ENCODE data around the gene KRTAP10-5. TPM values are rescaled to one million over a fixed set of nuclear protein-coding genes. Genes with fewer than 3 reads are reported as not detected.

Gene KRTAP10-5
- total and polyA plus RNA-seq, 5 experiments from 2014 or later, result not detected

Other genes with a start within 250 kb of the KRTAP10-5 start
- 10 to 100 TPM; 59.0 to 60.2 TPM for gene CFAP410, start 241.2 kb downstream of the KRTAP10-5 start, total RNA-seq
- gene CFAP410, start 241.2 kb downstream of the KRTAP10-5 start, polyA plus RNA-seq, result 10 to 100 TPM; 23.2 to 40.6 (median 29.1) TPM
- under 1 TPM; 0.31 to 0.58 TPM for gene TRPM2, start 227.0 kb downstream of the KRTAP10-5 start, total RNA-seq
- 1 to 10 TPM in 1 of 3 donors, under 1 TPM in 2; 0.20 to 1.2 (median 0.37) TPM for gene TRPM2, start 227.0 kb downstream of the KRTAP10-5 start, polyA plus RNA-seq
- under 1 TPM; 0.88 to 0.91 TPM for gene LRRC3, start 125.1 kb downstream of the KRTAP10-5 start, total RNA-seq
- gene LRRC3, start 125.1 kb downstream of the KRTAP10-5 start, polyA plus RNA-seq, result under 1 TPM; 0.06 to 0.32 (median 0.08) TPM
- not detected for gene KRTAP10-1, start 40.4 kb downstream of the KRTAP10-5 start, total RNA-seq
- gene KRTAP10-1, start 40.4 kb downstream of the KRTAP10-5 start, polyA plus RNA-seq, result not detected
- gene KRTAP10-2, start 29.1 kb downstream of the KRTAP10-5 start, total RNA-seq, result not detected
- gene KRTAP10-2, start 29.1 kb downstream of the KRTAP10-5 start, polyA plus RNA-seq, result not detected
- not detected for gene KRTAP10-3, start 21.8 kb downstream of the KRTAP10-5 start, total RNA-seq
- gene KRTAP10-3, start 21.8 kb downstream of the KRTAP10-5 start, polyA plus RNA-seq, result not detected
- not detected for gene KRTAP10-4, start 6.9 kb downstream of the KRTAP10-5 start, total RNA-seq
- not detected for gene KRTAP10-4, start 6.9 kb downstream of the KRTAP10-5 start, polyA plus RNA-seq
- gene KRTAP10-6, start 11.9 kb upstream of the KRTAP10-5 start, total RNA-seq, result not detected
- not detected for gene KRTAP10-6, start 11.9 kb upstream of the KRTAP10-5 start, polyA plus RNA-seq
- gene KRTAP10-7, start 20.0 kb upstream of the KRTAP10-5 start, total RNA-seq, result not detected
- gene KRTAP10-7, start 20.0 kb upstream of the KRTAP10-5 start, polyA plus RNA-seq, result not detected
- gene KRTAP10-8, start 31.5 kb upstream of the KRTAP10-5 start, total RNA-seq, result not detected
- gene KRTAP10-8, start 31.5 kb upstream of the KRTAP10-5 start, polyA plus RNA-seq, result not detected
- not detected for gene KRTAP10-9, start 46.5 kb upstream of the KRTAP10-5 start, total RNA-seq
- not detected for gene KRTAP10-9, start 46.5 kb upstream of the KRTAP10-5 start, polyA plus RNA-seq
- gene KRTAP10-10, start 56.8 kb upstream of the KRTAP10-5 start, total RNA-seq, result not detected
- gene KRTAP10-10, start 56.8 kb upstream of the KRTAP10-5 start, polyA plus RNA-seq, result not detected
- not detected for gene KRTAP10-11, start 65.8 kb upstream of the KRTAP10-5 start, total RNA-seq
- gene KRTAP10-11, start 65.8 kb upstream of the KRTAP10-5 start, polyA plus RNA-seq, result not detected
- not detected for gene KRTAP12-4, start 74.1 kb upstream of the KRTAP10-5 start, total RNA-seq
- gene KRTAP12-4, start 74.1 kb upstream of the KRTAP10-5 start, polyA plus RNA-seq, result not detected
- gene KRTAP12-3, start 77.3 kb upstream of the KRTAP10-5 start, total RNA-seq, result not detected
- gene KRTAP12-3, start 77.3 kb upstream of the KRTAP10-5 start, polyA plus RNA-seq, result not detected
- gene KRTAP12-2, start 86.3 kb upstream of the KRTAP10-5 start, total RNA-seq, result not detected
- gene KRTAP12-2, start 86.3 kb upstream of the KRTAP10-5 start, polyA plus RNA-seq, result not detected
- gene KRTAP12-1, start 101.6 kb upstream of the KRTAP10-5 start, total RNA-seq, result not detected
- gene KRTAP12-1, start 101.6 kb upstream of the KRTAP10-5 start, polyA plus RNA-seq, result not detected
- gene KRTAP10-12, start 116.6 kb upstream of the KRTAP10-5 start, total RNA-seq, result not detected
- gene KRTAP10-12, start 116.6 kb upstream of the KRTAP10-5 start, polyA plus RNA-seq, result not detected
- not detected for gene TSPEAR, start 131.0 kb upstream of the KRTAP10-5 start, total RNA-seq
- under 1 TPM in 1 of 3 donors, not detected in 2; 0.07 TPM for gene TSPEAR, start 131.0 kb upstream of the KRTAP10-5 start, polyA plus RNA-seq
- 100 to 1,000 TPM; 167 to 186 TPM for gene UBE2G2, start 221.2 kb upstream of the KRTAP10-5 start, total RNA-seq
- 10 to 100 TPM; 56.2 to 72.8 (median 62.3) TPM for gene UBE2G2, start 221.2 kb upstream of the KRTAP10-5 start, polyA plus RNA-seq
- gene SUMO3, start 237.5 kb upstream of the KRTAP10-5 start, total RNA-seq, result 10 to 100 TPM; 50.2 to 54.6 TPM
- 10 to 100 TPM; 82.8 to 94.1 (median 86.7) TPM for gene SUMO3, start 237.5 kb upstream of the KRTAP10-5 start, polyA plus RNA-seq

Measured in naive thymus-derived CD8-positive, alpha-beta T cell (primary cell).